Stomach (tissue), 9 donors: ENCODE measurements around the gene PATE1. TPM values are rescaled to one million over a fixed set of nuclear protein-coding genes. Genes with fewer than 3 reads are reported as not detected.

Source experiments
- DNase-seq, 2 donors: peaks; one replicate each; pipeline versions ENCODE4 v3.0.0 to v3.0.0-alpha.2; 2013 to 2019
- H3K27ac ChIP-seq, 5 donors: fragments of 200-600 bp in 4 of 5; sonication (generic) in 4 of 5; one replicate each; pipeline ENCODE4 v1.5.1; 2013 to 2019; ENCODE audit warnings: mild to moderate bottlenecking in 1 of 5, moderate library complexity in 1 of 5
- H3K27me3 ChIP-seq, 3 donors: fragments of 200-600 bp; sonication (generic); one replicate each; pipeline ENCODE4 v1.5.1; 2017 to 2019; ENCODE audit warnings: mixed run types in 1 of 3
- H3K36me3 ChIP-seq, 4 donors: fragments of 200-600 bp; sonication (generic); 1 replicate in 3 of 4; 2 replicates in 1 of 4; pipeline ENCODE4 v1.5.1; 2016 to 2019
- H3K4me1 ChIP-seq, 4 donors: fragments of 200-600 bp; sonication (generic); one replicate each; pipeline ENCODE4 v1.5.1; 2016 to 2019
- H3K4me3 ChIP-seq, 4 donors: fragments of 200-600 bp; sonication (generic) in 3 of 4; one replicate each; pipeline ENCODE4 v1.5.1; 2016 to 2019; ENCODE audit warnings: mild to moderate bottlenecking in 1 of 4
- H3K9me3 ChIP-seq, 4 donors: fragments of 200-600 bp; sonication (generic); one replicate each; pipeline ENCODE4 v1.5.1; 2016 to 2019
- CTCF ChIP-seq, 7 experiments: fragments of 450-650 bp in 4 of 7; fragments of 200-600 bp in 3 of 7; sonication (generic) in 3 of 7; IDR thresholded peaks; one replicate each; pipeline ENCODE4 v1.5.1; 2016 to 2019; ENCODE audit warnings: antibody characterized with exemption in 7 of 7, control low read depth in 2 of 7, mild to moderate bottlenecking in 1 of 7
- EP300 ChIP-seq: sonication (generic); formaldehyde crosslinking; IDR thresholded peaks from one replicate; pipeline ENCODE4 v1.6.1; 2017; ENCODE audit warnings: antibody characterized with exemption
- POLR2A ChIP-seq, 4 donors: fragments of 450-650 bp; IDR thresholded peaks; one replicate each; pipeline ENCODE4 v1.6.1; 2016; ENCODE audit warnings: antibody characterized with exemption in 4 of 4, control low read depth in 2 of 4, mild to moderate bottlenecking in 1 of 4, moderate library complexity in 1 of 4
- POLR2AphosphoS5 ChIP-seq, 3 donors: sonication (generic); formaldehyde crosslinking; IDR thresholded peaks; one replicate each; pipeline ENCODE4 v1.6.1; 2016; ENCODE audit warnings: antibody characterized with exemption in 3 of 3
- WGBS, 5 donors: extraction: QIAGEN DNeasy Blood & Tissue Kit in 3 of 5; methylation state at CpG; one replicate each; pipeline versions ENCODE4 v1.1.5 to v1.1.7; 2013 to 2018; 5-methylcytosine and 5-hydroxymethylcytosine counted together
- intact Hi-C: fragments of 100-400 bp; cut with DNase I; formaldehyde crosslinking; loops from one replicate; pipeline ENCODE4 v1.15.1; 2023; ENCODE audit warnings: low total_unique reads
- polyA plus RNA-seq, 3 donors: library from polyadenylated mRNA; stranded (reverse); fragments of 200-250 nt; gene quantifications; one replicate each; pipeline ENCODE4 v1.2.3, GENCODE V29; 2013
- total RNA-seq, 5 donors: library from RNA; depleted of rRNA; stranded (reverse); fragments of >200 nt; gene quantifications; one replicate each; pipeline versions ENCODE4 v1.1.0 to v1.2.3, GENCODE V29; 2014 to 2016
- donor health status: healthy with polysubstance abuse.
- donor health status: Bipolar disorder and iron deficiency.
- donor health status: healthy.

PATE1 gene
- total and polyA plus RNA-seq, 8 donors, result not detected

- Histone ChIP-seq H3K27ac (no peak overlapping the region), H3K27me3 (no peaks in the 10 kb centered on the region), H3K36me3 (no peaks in the 10 kb centered on the region), H3K4me1 (no peaks in the 10 kb centered on the region), H3K4me3 (no peak overlapping the region), H3K9me3 (peaks cover 0 to 66% (median 22%) of the 10 kb centered on the region in 4 donors)
- DNase-seq, result no peak
- 37 to 49% (median 47%) methylated on average over 4 of the region's 4 CpGs for WGBS, 5 donors
- intact Hi-C loops, result no loop called here
- TF ChIP-seq EP300 (no peak), POLR2AphosphoS5 (IDR thresholded peaks at IDR 0.05) (no peak), POLR2A (IDR thresholded peaks at IDR 0.05) (no peak), CTCF (IDR thresholded peaks at IDR 0.05) (no peak)
These were observed 51.6 kb downstream of the PATE1 start for GRCh38 chr11:125797641-125798040.

Other genes with a start within 250 kb of the PATE1 start
- gene EI24, start 176.8 kb upstream of the PATE1 start, total RNA-seq, result 100 to 1,000 TPM in 4 of 5 donors, 10 to 100 TPM in 1; 52.5 to 169 (median 106) TPM
- gene EI24, start 176.8 kb upstream of the PATE1 start, polyA plus RNA-seq, result 10 to 100 TPM; 42.8 to 70.1 (median 61.4) TPM
- 100 to 1,000 TPM in 1 of 5 donors, 10 to 100 TPM in 4; 19.4 to 113 (median 60.1) TPM for gene STT3A, start 153.4 kb upstream of the PATE1 start, total RNA-seq
- gene STT3A, start 153.4 kb upstream of the PATE1 start, polyA plus RNA-seq, result 10 to 100 TPM; 24.3 to 35.6 (median 29.9) TPM
- gene CHEK1, start 121.1 kb upstream of the PATE1 start, total RNA-seq, result 10 to 100 TPM in 1 of 5 donors, 1 to 10 TPM in 2, under 1 TPM in 1, not detected in 1; 0.14 to 19.3 (median 1.2) TPM
- gene CHEK1, start 121.1 kb upstream of the PATE1 start, polyA plus RNA-seq, result 1 to 10 TPM; 3.4 to 5.2 (median 5.2) TPM
- not detected for gene ACRV1, start 65.4 kb upstream of the PATE1 start, total RNA-seq
- not detected for gene ACRV1, start 65.4 kb upstream of the PATE1 start, polyA plus RNA-seq
- gene PATE2, start 32.5 kb downstream of the PATE1 start, total RNA-seq, result not detected
- not detected for gene PATE2, start 32.5 kb downstream of the PATE1 start, polyA plus RNA-seq
- not detected for gene PATE3, start 41.8 kb downstream of the PATE1 start, total RNA-seq
- gene PATE3, start 41.8 kb downstream of the PATE1 start, polyA plus RNA-seq, result not detected
- not detected for gene PATE4, start 87.0 kb downstream of the PATE1 start, total RNA-seq
- gene PATE4, start 87.0 kb downstream of the PATE1 start, polyA plus RNA-seq, result not detected
- gene HYLS1, start 141.4 kb downstream of the PATE1 start, total RNA-seq, result 1 to 10 TPM in 2 of 5 donors, under 1 TPM in 2, not detected in 1; 0.87 to 6.6 (median 1.9) TPM
- 1 to 10 TPM; 2.9 to 4.5 (median 3.8) TPM for gene HYLS1, start 141.4 kb downstream of the PATE1 start, polyA plus RNA-seq
- gene PUS3, start 156.9 kb downstream of the PATE1 start, total RNA-seq, result 10 to 100 TPM in 1 of 5 donors, 1 to 10 TPM in 3, under 1 TPM in 1; 0.58 to 15.1 (median 4.0) TPM
- gene PUS3, start 156.9 kb downstream of the PATE1 start, polyA plus RNA-seq, result 10 to 100 TPM; 10.3 to 11.2 (median 10.7) TPM
- gene DDX25, start 158.2 kb downstream of the PATE1 start, total RNA-seq, result 1 to 10 TPM in 1 of 5 donors, under 1 TPM in 2, not detected in 2; under 0.01 to 1.0 (median 0.92) TPM
- under 1 TPM in 2 of 3 donors, not detected in 1; 0.25 to 0.30 TPM for gene DDX25, start 158.2 kb downstream of the PATE1 start, polyA plus RNA-seq
- gene VSIG10L2, start 199.8 kb downstream of the PATE1 start, total RNA-seq, result not detected
- 1 to 10 TPM in 1 of 3 donors, under 1 TPM in 1, not detected in 1; 0.35 to 1.4 TPM for gene VSIG10L2, start 199.8 kb downstream of the PATE1 start, polyA plus RNA-seq